ENCODE measurements around the gene CBARP.
"Not testable (repeated sequence)": the region's sequence is repeated elsewhere in the genome, so short reads cannot be mapped to it uniquely, and the experiment has no call there.

The CBARP gene

GRCh38 chr19:1252221-1252820 lies 14.5 kb upstream of the CBARP start:
- DNase-seq = no peak

GRCh38 chr19:1251330-1252220 lies 13.8 kb upstream of the CBARP start:
- DNase-seq = peak; percentile 7

- peak; percentile 26 for DNase-seq
Measured at GRCh38 chr19:1250437-1251260, 12.8 kb upstream of the CBARP start.

- no peak for DNase-seq
Measured at GRCh38 chr19:1249990-1250436, 12.2 kb upstream of the CBARP start.

- DNase-seq = peak; percentile 82
Measured at GRCh38 chr19:1249298-1249989, 11.6 kb upstream of the CBARP start.

- peak; percentile 36 for DNase-seq
Measured at GRCh38 chr19:1248786-1249297, 11.0 kb upstream of the CBARP start.

- no peak for DNase-seq
Measured at GRCh38 chr19:1248139-1248785, 10.5 kb upstream of the CBARP start, which contains the start of gene MIDN. MIDN (plus strand) TSS chr19:1248583; CDS start chr19:1250297, 1,714 bp downstream.

- DNase-seq = no peak
Measured at GRCh38 chr19:1247748-1248138, 9.9 kb upstream of the CBARP start.

GRCh38 chr19:1246265-1247087 lies 8.7 kb upstream of the CBARP start:
- DNase-seq = not testable (repeated sequence)

- no peak for DNase-seq
Measured at GRCh38 chr19:1245494-1246264, 7.9 kb upstream of the CBARP start.

GRCh38 chr19:1244693-1245451 lies 7.1 kb upstream of the CBARP start:
- DNase-seq = no peak

GRCh38 chr19:1243768-1244692 lies 6.2 kb upstream of the CBARP start:
- peak; percentile 65 for DNase-seq

- DNase-seq = peak; percentile 72
Measured at GRCh38 chr19:1241417-1242095, 3.8 kb upstream of the CBARP start, which contains the start of gene ATP5F1D. ATP5F1D (plus strand) TSS chr19:1241751; CDS start chr19:1241851, 100 bp downstream.

- DNase-seq = no peak
Measured at GRCh38 chr19:1240925-1241324, 3.1 kb upstream of the CBARP start.

GRCh38 chr19:1239796-1240737 lies 2.3 kb upstream of the CBARP start:
- peak; percentile 74 for DNase-seq

- no peak for DNase-seq
Measured at GRCh38 chr19:1239420-1239795, 1.6 kb upstream of the CBARP start.

Data from NCI-H1694 treated with DMSO at 0.1 percent for 48 hours (cell line).